Measurements from ENCODE around the gene TAL1.

Gene TAL1

GRCh38 chr1:47229031-47229885 lies 2.8 kb downstream of the TAL1 start:
- peak; percentile 89 for DNase-seq

DNA sequence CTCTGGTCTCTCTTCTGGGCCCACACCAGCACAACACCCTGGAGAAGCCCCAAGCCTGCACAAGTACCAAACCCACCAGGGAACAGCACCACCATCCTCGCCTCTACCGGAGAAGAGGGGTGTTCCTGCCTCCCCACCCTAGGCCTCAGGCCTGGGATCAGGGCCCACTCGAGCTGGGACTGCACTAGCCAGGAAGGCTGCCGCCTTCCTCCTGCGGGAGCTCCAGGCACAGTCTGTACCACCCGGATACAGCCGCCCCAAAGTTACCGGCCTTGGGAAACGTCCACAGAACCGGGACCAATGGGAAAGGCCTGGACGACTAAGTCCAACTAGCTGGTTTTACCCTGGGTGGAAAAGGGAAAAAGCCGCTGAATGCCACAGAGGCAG lies 3.4 kb downstream of the TAL1 start:
- DNase-seq, result no peak

- peak; percentile 57 for DNase-seq
Observed at GRCh38 chr1:47227341-47228232, 4.4 kb downstream of the TAL1 start.

DNA sequence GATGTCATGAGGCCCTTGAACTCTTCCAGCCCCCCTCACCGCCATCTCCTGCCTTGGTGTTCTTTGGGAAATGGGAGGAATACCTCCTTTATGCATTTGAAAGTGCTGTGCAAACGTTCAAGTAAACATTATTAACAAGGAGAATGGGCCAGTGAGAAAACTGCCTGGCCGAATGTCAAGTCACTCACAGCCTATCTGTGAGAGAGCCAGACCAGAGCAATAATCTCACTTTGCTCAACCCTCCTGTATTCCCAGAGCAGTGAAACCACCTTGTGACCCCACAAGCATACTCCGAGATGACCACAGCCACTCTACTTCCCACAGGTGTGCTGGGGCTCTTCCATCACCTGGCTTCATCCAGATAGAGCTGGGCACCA lies 5.2 kb downstream of the TAL1 start:
- DNase-seq, result no peak

- peak; percentile 67 for DNase-seq
Observed at GRCh38 chr1:47226121-47226838, 5.7 kb downstream of the TAL1 start.

DNA sequence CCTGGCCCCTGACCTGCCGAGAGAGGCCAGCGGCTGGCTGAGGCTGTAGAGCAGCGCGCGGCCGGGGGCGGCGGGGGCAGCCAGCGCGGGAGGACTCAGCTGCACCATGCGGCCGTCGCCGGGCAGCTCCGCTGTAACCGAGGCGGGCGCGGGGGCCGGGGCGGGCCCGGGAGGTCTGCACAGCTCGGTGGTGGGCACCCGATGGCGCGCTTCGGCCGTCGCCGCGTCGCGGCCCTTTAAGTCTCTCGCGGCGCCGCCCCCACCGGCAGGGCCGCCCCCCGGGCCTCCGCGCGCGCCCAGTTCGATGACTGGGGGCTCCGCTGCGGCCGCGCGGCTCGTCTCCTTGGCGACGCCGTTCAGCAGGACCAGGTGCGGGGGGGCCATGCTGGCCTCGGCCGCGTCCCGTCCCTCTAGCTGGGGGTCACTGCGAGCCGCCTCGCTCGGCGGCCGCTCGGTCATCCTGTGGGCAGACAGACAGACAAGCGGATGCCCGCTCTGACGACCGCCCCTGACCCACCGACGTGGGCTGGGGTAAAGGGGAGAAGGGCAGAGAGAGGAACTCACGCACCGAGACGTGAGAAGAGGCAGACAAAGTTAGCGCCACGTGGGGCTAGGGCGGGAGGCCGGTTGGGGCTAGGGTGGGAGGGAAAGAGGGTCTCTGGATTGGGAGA lies 6.5 kb downstream of the TAL1 start:
- peak; percentile 74 for DNase-seq

DNA sequence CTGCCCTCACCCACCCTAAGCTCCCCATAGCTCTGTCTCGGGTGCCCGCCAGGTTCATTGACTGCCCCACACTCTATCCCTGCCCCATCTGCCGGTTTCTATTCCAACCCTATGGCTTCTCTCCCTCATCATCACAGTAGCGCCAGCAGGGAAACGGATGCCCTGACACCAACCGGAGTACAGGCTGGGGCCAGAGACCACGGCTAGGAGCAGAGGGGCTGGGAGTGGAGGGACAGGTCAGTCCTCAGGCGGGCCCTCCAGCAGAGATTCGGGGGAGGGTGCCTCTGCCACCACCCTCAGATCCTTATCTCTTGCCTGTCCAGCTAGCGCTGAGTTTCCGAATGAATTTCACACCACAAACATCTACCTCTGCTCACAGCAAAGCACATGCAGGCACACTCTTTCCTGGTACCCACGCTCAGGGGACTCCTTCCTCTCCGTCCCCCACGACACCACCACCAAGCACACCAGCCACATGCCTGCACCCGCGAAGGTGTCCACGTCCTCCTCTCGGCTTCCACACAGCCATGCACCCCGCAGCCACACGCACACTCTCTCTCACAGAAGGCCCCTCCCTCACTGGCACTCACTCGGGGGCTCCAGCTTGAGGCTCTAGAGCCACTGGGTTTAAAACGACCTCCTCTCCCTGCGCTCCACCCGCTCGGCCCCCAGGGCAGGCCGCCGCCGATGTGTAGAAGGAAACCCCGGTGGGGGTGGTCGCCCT lies 7.2 kb downstream of the TAL1 start:
- peak; percentile 65 for DNase-seq

DNA sequence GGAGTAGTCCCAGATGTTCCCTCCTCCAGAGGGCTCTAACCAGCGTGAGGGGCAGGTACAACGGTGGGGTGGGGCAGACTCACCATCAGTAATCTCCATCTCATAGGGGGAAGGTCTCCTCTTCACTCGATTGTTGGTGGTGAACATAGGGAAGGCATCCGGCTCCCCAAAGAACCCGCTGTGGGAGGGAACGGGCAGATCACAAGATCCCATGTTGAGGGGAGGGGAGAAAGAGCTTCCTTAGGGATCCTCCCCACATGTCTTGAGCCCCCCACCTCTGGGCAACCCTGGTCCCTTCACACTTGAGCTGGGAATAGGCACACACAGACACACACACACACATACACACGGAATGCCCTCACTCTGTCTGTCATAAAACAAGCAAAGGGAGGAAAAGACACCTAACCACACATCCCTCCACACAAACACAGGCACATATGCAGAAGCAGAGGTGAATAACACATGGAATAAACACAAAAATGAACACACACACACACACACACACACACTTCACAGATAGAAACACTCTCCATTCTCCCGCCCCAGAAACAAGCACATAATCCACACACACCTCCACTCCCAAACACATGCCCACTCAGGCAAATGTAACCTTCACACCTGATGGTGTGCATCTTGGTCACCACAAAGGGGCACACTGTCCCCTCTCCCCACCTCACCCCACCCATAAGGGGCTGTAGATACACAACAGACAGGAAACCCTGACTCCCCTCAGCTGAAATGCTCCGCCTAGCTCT lies 7.9 kb downstream of the TAL1 start:
- DNase-seq, result no peak

DNA sequence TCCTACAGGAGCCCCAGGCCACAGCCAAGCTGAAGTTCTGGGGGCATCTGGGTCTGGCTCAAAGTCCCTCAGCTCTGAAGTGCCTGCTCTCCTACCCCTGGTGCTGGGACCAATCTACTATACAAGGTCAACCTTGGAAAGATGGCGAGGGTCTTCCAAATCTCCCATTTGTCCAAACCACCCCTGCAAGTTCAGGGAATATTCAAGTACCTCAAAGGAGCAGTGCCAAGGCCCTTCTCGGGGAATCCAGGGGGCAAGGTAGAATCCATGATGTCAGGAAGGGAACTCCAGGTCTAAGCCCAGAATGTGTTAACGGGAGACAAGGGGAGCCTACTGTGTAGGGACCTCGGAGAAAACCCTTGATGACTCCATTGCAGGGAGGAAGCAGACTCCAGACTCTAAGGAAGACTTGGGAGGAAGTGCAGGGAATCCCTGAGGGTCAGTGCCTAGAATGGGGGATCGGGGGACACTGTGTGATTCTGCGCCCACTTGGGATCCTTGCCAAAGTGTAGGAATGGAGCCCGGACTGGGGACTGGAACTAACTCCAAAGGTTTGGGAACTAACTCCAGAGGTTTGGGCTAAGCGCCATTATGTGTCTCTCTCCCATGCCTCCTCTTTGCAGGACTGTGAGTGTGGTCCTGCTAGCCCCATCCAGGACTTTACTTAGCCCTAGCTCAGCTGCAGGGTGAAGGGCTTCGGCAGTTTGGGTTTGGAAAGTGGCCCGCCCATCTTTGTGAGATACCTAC lies 8.7 kb downstream of the TAL1 start:
- no peak for DNase-seq

DNA sequence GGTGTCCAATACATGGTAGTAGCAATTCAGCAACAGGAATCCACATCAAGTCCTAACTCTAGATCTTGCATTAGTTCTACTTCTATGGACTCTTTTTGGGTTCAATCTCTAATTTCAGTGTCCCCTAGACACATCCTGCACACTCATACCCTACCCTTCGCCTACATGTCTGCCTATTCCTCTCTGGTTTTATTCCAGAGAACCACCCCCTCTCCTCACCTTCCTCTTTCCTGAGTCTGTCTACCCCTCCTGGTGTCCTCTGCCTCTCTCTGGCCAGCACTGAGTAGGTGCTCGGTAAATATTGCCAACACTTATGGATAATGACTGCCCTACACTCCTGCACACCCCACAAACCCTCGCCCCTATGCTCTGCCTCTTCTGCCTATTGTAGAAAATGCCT lies 9.5 kb downstream of the TAL1 start:
- no peak for DNase-seq

GRCh38 chr1:47219590-47220220 lies 12.3 kb downstream of the TAL1 start:
- DNase-seq, result no peak

DNA sequence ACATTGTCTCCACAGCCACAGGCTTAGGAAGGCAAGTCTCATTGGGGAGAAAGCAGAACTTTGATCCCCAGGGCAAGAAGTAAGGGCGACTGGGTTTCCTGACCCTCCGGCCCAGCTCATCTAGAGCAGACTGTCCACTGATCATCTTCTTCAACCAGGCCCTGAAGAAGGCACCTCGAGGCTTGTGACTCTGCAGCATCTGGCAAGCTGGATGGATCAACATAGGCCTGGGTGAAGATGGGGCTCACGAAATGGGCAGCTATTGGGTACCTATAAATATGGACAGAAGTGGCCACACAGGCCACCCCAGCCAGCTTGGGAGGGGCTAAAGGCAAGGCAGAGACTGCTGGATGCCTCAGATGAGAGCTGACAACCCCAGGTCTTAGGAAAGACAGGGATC lies 13.0 kb downstream of the TAL1 start:
- DNase-seq, result no peak

GRCh38 chr1:47216278-47217059 lies 15.6 kb downstream of the TAL1 start:
- DNase-seq, result no peak

- DNase-seq, result no peak
Observed at GRCh38 chr1:47215713-47216112, 16.3 kb downstream of the TAL1 start.

DNA sequence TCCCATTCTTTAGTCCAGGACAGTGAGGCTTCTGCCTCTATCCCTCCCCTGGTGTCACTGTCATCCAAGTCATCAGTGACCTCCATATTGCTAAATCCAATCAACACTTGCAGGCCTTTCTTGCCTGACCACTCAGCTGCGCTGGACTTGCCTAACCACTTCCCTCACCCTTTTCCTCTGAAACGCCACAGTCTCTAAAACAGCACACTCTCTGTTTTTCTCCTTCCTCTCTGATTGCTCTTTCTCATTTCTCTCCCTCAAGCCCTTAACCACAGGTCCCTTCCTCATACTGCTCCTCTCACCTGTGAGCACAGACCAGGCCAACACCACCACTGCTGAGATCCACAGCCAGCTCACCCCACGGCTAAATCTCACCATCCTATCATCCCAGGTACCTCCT lies 17.5 kb downstream of the TAL1 start:
- DNase-seq, result peak; percentile 58

- DNase-seq, result peak; percentile 95
Observed at GRCh38 chr1:47213230-47213963, 18.6 kb downstream of the TAL1 start.

- DNase-seq, result no peak
Observed at GRCh38 chr1:47212636-47213229, 19.3 kb downstream of the TAL1 start.

DNA sequence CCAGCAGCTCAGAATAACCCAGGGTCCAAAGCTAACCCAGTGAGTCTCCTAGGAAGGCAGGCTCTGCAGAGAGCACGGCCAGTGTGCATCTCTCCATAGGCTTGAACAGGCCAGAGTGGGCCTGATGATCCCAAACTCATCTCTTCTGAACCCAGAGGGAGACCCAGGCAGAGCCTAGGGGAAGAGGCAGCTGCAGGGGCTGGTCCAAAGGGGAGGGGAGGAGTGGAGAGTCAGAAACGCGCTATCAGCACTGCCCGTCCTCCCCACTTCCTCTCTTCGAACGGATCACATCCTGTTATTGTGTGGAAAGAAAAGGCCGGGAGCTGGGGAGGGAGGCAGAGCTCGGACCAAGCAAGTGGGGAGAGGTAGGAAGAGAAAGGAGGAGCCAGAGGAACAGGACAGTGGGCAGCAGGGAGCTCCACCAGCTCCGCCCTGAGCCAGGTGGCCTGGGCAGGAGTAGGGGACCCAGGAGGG lies 20.2 kb downstream of the TAL1 start:
- peak; percentile 92 for DNase-seq
